Osteocyte (in vitro differentiated cells): ENCODE measurements around the gene PDE4D. TPM values are rescaled to one million over a fixed set of nuclear protein-coding genes. Genes with fewer than 3 reads are reported as not detected.

Source experiments
- DNase-seq: peaks from one replicate; pipeline ENCODE4 v3.0.0; 2021; ENCODE audit warnings: mixed read lengths; ENCODE audit not compliant: unreplicated experiment; ENCODE audit errors: extremely low spot score
- H3K27ac Mint-ChIP-seq: one replicate; pipeline ENCODE4 v1.8.0; 2021; ENCODE audit warnings: mild to moderate bottlenecking, mixed read lengths; ENCODE audit not compliant: unreplicated experiment
- H3K27me3 Mint-ChIP-seq: one replicate; pipeline ENCODE4 v1.8.0; 2021; ENCODE audit warnings: mixed read lengths; ENCODE audit not compliant: unreplicated experiment
- H3K36me3 Mint-ChIP-seq: one replicate; pipeline ENCODE4 v1.8.0; 2021; ENCODE audit warnings: mixed read lengths; ENCODE audit not compliant: unreplicated experiment
- H3K4me1 Mint-ChIP-seq: one replicate; pipeline ENCODE4 v1.8.0; 2021; ENCODE audit warnings: mixed read lengths; ENCODE audit not compliant: unreplicated experiment
- H3K4me3 Mint-ChIP-seq: one replicate; pipeline ENCODE4 v1.8.0; 2021; ENCODE audit warnings: mild to moderate bottlenecking, moderate library complexity, mixed read lengths; ENCODE audit not compliant: unreplicated experiment
- H3K9me3 Mint-ChIP-seq: one replicate; pipeline ENCODE4 v1.8.0; 2021; ENCODE audit warnings: mixed read lengths; ENCODE audit not compliant: unreplicated experiment
- CTCF ChIP-seq: fragments of 200-600 bp; sonication (generic); IDR thresholded peaks from 2 replicates; pipeline ENCODE4 v1.5.0; 2021; ENCODE audit warnings: antibody characterized with exemption, mild to moderate bottlenecking, moderate library complexity
- total RNA-seq: library from RNA; stranded (reverse); gene quantifications from 2 replicates; pipeline ENCODE4 v1.2.1, GENCODE V29; 2021

The PDE4D gene
- total RNA-seq, 1 donor from 2014 or later = 24.2 TPM

GRCh38 chr5:59142138-59142537 is 751.4 kb downstream of the PDE4D start:
- Mint-ChIP-seq H3K27me3 (no peaks in the 10 kb centered on the region), H3K27ac (no peak overlapping the region), H3K4me1 (no peaks in the 10 kb centered on the region), H3K4me3 (no peak overlapping the region), H3K9me3 (no peaks in the 10 kb centered on the region), H3K36me3 (peaks cover 3% of the 10 kb centered on the region)
- DNase-seq = no peak
- TF ChIP-seq CTCF = no peak

- no peak overlapping the region for H3K27ac Mint-ChIP-seq
- H3K36me3 Mint-ChIP-seq = peaks cover 3% of the 10 kb centered on the region
- H3K4me3 Mint-ChIP-seq = no peak overlapping the region
- H3K27me3 Mint-ChIP-seq = no peaks in the 10 kb centered on the region
- no peak for DNase-seq
- no peaks in the 10 kb centered on the region for H3K9me3 Mint-ChIP-seq
- TF ChIP-seq CTCF = no peak
- peaks cover under 1% of the 10 kb centered on the region for H3K4me1 Mint-ChIP-seq
Observed at GRCh38 chr5:59140133-59140532, 753.4 kb downstream of the PDE4D start.

- TF ChIP-seq CTCF = no peak
- Mint-ChIP-seq H3K9me3 (no peaks in the 10 kb centered on the region), H3K4me1 (peaks cover 5% of the 10 kb centered on the region), H3K27me3 (no peaks in the 10 kb centered on the region), H3K27ac (no peak overlapping the region), H3K4me3 (no peak overlapping the region), H3K36me3 (peaks cover 3% of the 10 kb centered on the region)
- no peak for DNase-seq
Observed at GRCh38 chr5:59139695-59140094, 753.8 kb downstream of the PDE4D start.

- no peak for DNase-seq
- H3K4me1 Mint-ChIP-seq = peaks cover 14% of the 10 kb centered on the region
- H3K27me3 Mint-ChIP-seq = no peaks in the 10 kb centered on the region
- H3K36me3 Mint-ChIP-seq = peaks cover 3% of the 10 kb centered on the region
- H3K27ac Mint-ChIP-seq = no peak overlapping the region
- no peaks in the 10 kb centered on the region for H3K9me3 Mint-ChIP-seq
- no peak for TF ChIP-seq CTCF
- H3K4me3 Mint-ChIP-seq = no peak overlapping the region
Observed at GRCh38 chr5:59138509-59138908, 755.0 kb downstream of the PDE4D start.

- Mint-ChIP-seq H3K27me3 (no peaks in the 10 kb centered on the region), H3K4me3 (no peak overlapping the region), H3K27ac (no peak overlapping the region), H3K9me3 (no peaks in the 10 kb centered on the region), H3K36me3 (peaks cover 3% of the 10 kb centered on the region), H3K4me1 (peaks cover 19% of the 10 kb centered on the region)
- DNase-seq = no peak
- TF ChIP-seq CTCF = no peak
Observed at GRCh38 chr5:59137846-59138245, 755.7 kb downstream of the PDE4D start.
